MM.1S (cell line): ENCODE data around the gene LAMB3.

ENCODE experiments used
- DNase-seq: peaks from one replicate; pipeline ENCODE4 v3.0.0-alpha.2; 2015
- H2AFZ ChIP-seq: fragments of 300-600 bp; sonication (generic); 2 replicates; pipeline ENCODE4 v1.6.0; 2016; ENCODE audit warnings: antibody characterized with exemption, low read length
- H3F3A ChIP-seq: fragments of 300-600 bp; sonication (generic); 2 replicates; pipeline ENCODE4 v1.6.1; 2016; ENCODE audit warnings: mild to moderate bottlenecking, antibody characterized with exemption, low read length, moderate library complexity, mixed read lengths; ENCODE audit not compliant: insufficient read depth
- H3K27ac ChIP-seq: fragments of 300-600 bp; sonication (generic); 2 replicates; pipeline ENCODE4 v1.5.1; 2016; ENCODE audit warnings: mild to moderate bottlenecking, low read length
- H3K27me3 ChIP-seq: fragments of 300-600 bp; sonication (generic); replicated peaks from 2 replicates; pipeline ENCODE4 v1.6.0; 2016; ENCODE audit warnings: low read length; ENCODE audit not compliant: insufficient read depth
- H3K36me3 ChIP-seq: fragments of 300-600 bp; sonication (generic); replicated peaks from 2 replicates; pipeline ENCODE4 v1.6.1; 2016; ENCODE audit warnings: mild to moderate bottlenecking, low read length, mixed read lengths; ENCODE audit not compliant: insufficient read depth
- H3K4me1 ChIP-seq: fragments of 300-600 bp; sonication (generic); 2 replicates; pipeline ENCODE4 v1.6.1; 2016; ENCODE audit warnings: low read length, mixed read lengths
- H3K4me2 ChIP-seq: fragments of 300-600 bp; sonication (generic); 2 replicates; pipeline ENCODE4 v1.6.0; 2016; ENCODE audit warnings: low read depth, low read length
- H3K4me3 ChIP-seq: fragments of 300-600 bp; sonication (generic); 2 replicates; pipeline ENCODE4 v1.5.1; 2016; ENCODE audit warnings: low read length, mixed read lengths
- H3K79me2 ChIP-seq: fragments of 300-600 bp; sonication (generic); 2 replicates; pipeline ENCODE4 v1.6.1; 2016; ENCODE audit warnings: mixed run types, low read length, mixed read lengths
- H3K9ac ChIP-seq: fragments of 300-600 bp; sonication (generic); 2 replicates; pipeline ENCODE4 v1.6.1; 2016; ENCODE audit warnings: low read length, mixed read lengths
- H3K9me2 ChIP-seq: fragments of 300-600 bp; sonication (generic); replicated peaks from 2 replicates; pipeline ENCODE4 v1.6.1; 2016; ENCODE audit warnings: mild to moderate bottlenecking, low read length, mixed read lengths; ENCODE audit not compliant: insufficient read depth
- H3K9me3 ChIP-seq: fragments of 300-600 bp; sonication (generic); replicated peaks from 2 replicates; pipeline ENCODE4 v1.6.1; 2016; ENCODE audit warnings: mild to moderate bottlenecking, low read length, mixed read lengths; ENCODE audit not compliant: insufficient read depth
- H4K20me1 ChIP-seq: fragments of 300-600 bp; sonication (generic); 2 replicates; pipeline ENCODE4 v1.6.1; 2016; ENCODE audit warnings: mild to moderate bottlenecking, low read length, moderate library complexity, mixed read lengths; ENCODE audit not compliant: insufficient read depth
- EZH2 ChIP-seq: fragments of 300-600 bp; sonication (generic); optimal IDR thresholded peaks from 2 replicates; pipeline ENCODE3; 2017; ENCODE audit warnings: low read depth, mild to moderate bottlenecking, antibody characterized with exemption, low read length, mixed read lengths
- EZH2phosphoT487 ChIP-seq: fragments of 300-600 bp; sonication (generic); IDR thresholded peaks from 2 replicates; pipeline ENCODE4 v1.6.1; 2018; ENCODE audit warnings: antibody characterized with exemption, low read length
- TF ChIP-seq, protein P1 (sequence below): fragments of 300-600 bp; sonication (generic); IDR thresholded peaks from 2 replicates; pipeline ENCODE4 v1.5.1; 2016; ENCODE audit warnings: antibody characterized with exemption, low read length, mixed read lengths

Gene LAMB3

DNA sequence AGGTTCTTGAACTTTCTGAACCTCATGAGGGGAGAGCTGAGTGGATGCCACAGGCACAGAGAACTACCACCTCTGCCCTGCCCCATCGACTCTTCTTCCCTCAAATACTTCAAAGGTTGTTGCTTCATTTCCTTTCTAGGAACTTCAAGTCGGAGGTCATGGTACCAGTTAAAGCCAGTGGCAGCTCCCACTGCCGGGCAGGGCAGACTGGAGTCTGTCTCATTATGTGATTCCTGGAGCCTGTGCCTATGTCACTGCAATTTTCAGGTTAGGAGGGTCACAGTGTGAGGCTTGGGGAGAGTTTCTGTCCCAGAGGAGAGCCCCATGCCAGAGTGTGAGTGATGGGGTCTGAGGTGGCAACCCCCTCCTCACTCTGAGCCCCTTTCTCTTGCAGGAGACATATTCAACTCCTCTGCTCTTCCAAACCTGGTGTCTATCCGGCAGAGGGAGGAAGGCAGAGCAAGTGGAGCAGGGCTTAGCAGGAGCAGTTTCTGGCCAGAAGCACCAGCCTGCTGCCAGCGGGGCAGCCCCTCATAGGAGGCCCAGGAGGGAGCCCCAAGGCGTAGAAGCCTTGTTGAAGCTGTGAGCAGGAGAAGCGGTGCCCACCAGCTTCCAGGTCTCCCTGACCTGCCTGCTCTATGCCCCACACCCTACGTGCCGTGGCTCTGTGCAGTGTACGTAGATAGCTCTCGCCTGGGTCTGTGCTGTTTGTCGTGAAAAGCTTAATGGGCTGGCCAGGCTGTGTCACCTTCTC is 39.4 kb downstream of the LAMB3 start:
- TF ChIP-seq EZH2phosphoT487 = no peak
- TF ChIP-seq, protein P1, sequence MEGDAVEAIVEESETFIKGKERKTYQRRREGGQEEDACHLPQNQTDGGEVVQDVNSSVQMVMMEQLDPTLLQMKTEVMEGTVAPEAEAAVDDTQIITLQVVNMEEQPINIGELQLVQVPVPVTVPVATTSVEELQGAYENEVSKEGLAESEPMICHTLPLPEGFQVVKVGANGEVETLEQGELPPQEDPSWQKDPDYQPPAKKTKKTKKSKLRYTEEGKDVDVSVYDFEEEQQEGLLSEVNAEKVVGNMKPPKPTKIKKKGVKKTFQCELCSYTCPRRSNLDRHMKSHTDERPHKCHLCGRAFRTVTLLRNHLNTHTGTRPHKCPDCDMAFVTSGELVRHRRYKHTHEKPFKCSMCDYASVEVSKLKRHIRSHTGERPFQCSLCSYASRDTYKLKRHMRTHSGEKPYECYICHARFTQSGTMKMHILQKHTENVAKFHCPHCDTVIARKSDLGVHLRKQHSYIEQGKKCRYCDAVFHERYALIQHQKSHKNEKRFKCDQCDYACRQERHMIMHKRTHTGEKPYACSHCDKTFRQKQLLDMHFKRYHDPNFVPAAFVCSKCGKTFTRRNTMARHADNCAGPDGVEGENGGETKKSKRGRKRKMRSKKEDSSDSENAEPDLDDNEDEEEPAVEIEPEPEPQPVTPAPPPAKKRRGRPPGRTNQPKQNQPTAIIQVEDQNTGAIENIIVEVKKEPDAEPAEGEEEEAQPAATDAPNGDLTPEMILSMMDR = no peak
- no peak for TF ChIP-seq EZH2
- Histone ChIP-seq H3K9me2 (no peaks in the 10 kb centered on the region), H3K4me2 (no peak overlapping the region), H3K9ac (no peak overlapping the region), H3K9me3 (no peaks in the 10 kb centered on the region), H3K4me1 (no peaks in the 10 kb centered on the region), H3K36me3 (no peaks in the 10 kb centered on the region), H3F3A (no peaks in the 10 kb centered on the region), H3K27me3 (no peaks in the 10 kb centered on the region), H3K27ac (no peak overlapping the region), H3K79me2 (no peaks in the 10 kb centered on the region), H2AFZ (no peak overlapping the region), H3K4me3 (no peak overlapping the region), H4K20me1 (no peaks in the 10 kb centered on the region)
- no peak for DNase-seq

DNA sequence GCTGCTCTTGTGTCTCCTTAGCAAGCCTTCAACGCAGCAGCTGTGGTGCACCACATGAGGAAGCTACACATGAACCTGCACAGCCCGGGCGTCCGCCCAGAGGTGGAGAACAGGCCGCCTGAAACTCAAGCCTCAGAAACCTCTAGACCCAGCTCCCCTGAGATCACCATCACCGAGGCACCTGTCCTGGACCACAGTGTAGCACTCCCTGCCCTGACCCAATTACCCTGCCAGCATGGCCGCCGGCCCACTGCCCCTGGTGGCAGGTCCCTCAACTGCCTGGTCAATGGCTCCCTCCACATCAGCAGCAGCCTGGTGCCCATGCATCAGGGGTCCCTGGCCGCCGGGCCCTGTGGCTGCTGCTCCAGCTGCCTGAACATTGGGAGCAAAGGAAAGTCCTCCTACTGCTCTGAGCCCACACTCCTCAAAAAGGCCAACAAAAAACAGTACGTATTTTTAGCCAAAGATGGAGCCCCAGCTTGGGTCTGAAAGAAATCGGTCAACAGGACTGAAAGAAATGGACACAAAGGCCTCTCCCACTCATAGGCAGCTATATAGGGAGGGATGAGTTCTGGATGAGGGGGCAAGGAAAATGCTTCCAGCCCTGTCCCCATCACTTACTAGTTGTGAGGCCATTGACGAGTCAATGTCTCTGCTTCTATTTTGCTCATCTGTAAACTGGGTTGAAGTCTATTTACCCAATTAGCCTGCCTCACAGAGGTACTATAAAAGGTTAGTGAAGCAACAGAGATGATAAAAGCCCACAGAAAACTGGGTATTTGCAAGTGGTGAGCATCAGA is 40.3 kb downstream of the LAMB3 start:
- Histone ChIP-seq H3K27ac (no peak overlapping the region), H3K36me3 (no peaks in the 10 kb centered on the region), H3K27me3 (no peaks in the 10 kb centered on the region), H3K4me1 (0 out of 2 replicates have a peak, but pooled peaks cover 8% of the 10 kb centered on the region), H3K4me3 (no peak overlapping the region), H4K20me1 (no peaks in the 10 kb centered on the region), H3F3A (no peaks in the 10 kb centered on the region), H2AFZ (no peak overlapping the region), H3K9ac (no peak overlapping the region), H3K9me2 (no peaks in the 10 kb centered on the region), H3K4me2 (no peak overlapping the region), H3K9me3 (no peaks in the 10 kb centered on the region), H3K79me2 (no peaks in the 10 kb centered on the region)
- peak; percentile 29 for DNase-seq
- TF ChIP-seq EZH2phosphoT487 (no peak), EZH2 (no peak)
- TF ChIP-seq, protein P1 = peak; percentile 34

DNA sequence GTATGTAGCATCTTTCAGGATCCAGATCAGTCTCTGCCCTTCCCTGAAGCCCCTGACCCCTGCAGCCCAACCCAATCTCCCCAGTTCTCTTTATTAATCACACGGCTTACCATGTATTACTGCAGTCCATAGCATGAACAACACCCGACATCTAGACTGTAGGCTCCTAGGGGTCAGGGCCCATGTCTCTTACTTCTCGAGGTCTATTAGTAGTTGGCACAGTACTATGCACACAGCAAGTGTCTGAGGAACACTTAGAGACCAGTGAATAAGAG is 41.7 kb downstream of the LAMB3 start:
- Histone ChIP-seq H3F3A (no peaks in the 10 kb centered on the region), H3K27ac (no peak overlapping the region), H3K4me3 (no peak overlapping the region), H3K79me2 (no peaks in the 10 kb centered on the region), H3K9me2 (no peaks in the 10 kb centered on the region), H3K27me3 (no peaks in the 10 kb centered on the region), H3K9me3 (no peaks in the 10 kb centered on the region), H2AFZ (no peak overlapping the region), H3K4me2 (no peak overlapping the region), H4K20me1 (no peaks in the 10 kb centered on the region), H3K9ac (no peak overlapping the region), H3K36me3 (no peaks in the 10 kb centered on the region), H3K4me1 (0 out of 2 replicates have a peak, but pooled peaks cover 8% of the 10 kb centered on the region)
- no peak for DNase-seq
- TF ChIP-seq EZH2phosphoT487 (no peak), EZH2 (no peak)
- TF ChIP-seq, protein P1 = no peak
